Ramos (cell line): Measurements from ENCODE around the gene TRIM47.
"Not testable (repeated sequence)": the region's sequence is repeated elsewhere in the genome, so short reads cannot be mapped to it uniquely, and the experiment has no call there.

Source experiments
- in situ Hi-C: fragments of 300-500 bp; cut with MboI; formaldehyde crosslinking; loops from one replicate; pipeline ENCODE4 v1.14.3; 2022; ENCODE audit warnings: low sequenced_read_pairs; ENCODE audit not compliant: unreplicated experiment

The TRIM47 gene

DNA sequence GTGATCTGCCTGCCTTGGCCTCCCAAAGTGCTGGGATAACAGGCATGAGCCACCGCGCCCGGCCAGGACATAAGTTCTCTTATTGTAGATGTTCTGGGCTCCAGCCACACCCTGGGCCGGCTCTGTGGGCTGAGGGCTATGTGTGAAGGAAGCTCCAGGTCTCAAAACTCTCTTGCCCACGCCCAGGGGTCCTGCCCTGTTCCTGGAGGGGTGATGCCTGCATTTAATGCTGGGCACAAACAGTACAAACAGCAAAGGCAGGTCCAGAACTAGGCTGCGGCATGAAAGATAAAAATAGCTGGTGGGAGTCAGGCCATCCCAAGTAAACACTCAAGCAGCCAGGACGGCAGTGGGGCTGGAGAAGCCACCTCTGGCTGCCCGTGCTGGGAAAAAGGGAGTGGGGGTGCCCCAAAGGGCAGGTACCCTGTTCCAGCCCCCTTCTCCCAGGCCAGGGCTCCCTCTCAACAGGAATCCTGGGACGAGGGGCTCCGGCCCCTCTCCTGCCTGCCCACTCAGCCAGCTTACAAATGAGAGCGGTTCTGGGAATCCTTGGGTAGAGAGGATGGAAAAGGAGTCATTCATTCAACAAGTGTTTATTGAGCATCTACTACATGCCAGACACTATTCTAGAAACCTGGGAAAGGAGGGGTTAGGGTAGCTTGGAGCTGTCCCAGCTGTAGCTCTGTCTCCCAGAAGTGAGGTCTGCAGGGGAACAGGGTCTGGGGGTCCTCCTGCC is 4.6 kb downstream of the TRIM47 start:
- in situ Hi-C loops: no loop called here

DNA sequence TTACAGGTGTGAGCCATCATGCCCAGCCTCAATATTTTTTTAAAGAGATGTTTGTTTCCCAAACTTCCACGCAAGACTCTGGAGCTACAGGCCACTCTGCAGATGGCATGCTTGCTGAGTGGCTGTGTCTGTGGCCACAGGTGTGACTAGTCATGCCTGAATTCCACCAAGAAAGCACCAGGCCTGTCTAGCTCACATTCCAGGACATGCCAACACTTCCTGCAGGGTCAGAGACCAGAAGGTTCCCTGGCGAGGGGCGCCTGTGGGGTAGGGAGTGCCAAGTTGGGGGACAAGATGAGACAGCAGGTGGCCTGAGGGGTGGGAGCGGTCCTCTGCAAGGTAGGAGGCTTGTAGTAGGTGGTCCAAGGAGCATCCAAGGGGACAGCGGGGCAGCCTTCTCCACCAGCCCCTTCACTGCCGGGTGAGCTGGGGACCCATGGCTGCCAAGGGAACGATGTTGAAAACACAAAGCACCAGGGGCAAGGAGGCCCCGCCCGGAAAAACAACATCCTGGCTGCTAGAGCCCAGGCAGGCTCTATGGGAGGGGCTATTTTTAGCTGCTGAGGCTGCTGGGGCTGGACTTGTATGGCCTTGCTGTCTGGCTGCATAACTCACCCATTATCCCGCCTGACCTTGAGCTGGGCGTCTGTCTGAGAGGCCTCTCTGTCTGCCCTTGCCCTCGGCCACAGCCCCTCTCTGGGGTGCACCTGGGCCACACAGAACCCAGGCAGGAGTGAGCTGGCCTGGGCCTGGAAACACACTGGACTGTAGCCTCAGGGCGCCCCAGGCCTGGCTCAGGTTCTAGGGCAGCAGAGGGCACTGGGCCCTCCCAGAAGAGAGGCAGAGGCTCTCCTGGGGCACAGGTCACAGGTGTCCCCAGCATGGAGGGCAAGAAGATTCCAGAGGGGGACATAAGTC is 5.7 kb downstream of the TRIM47 start:
- in situ Hi-C loops: no loop called here

DNA sequence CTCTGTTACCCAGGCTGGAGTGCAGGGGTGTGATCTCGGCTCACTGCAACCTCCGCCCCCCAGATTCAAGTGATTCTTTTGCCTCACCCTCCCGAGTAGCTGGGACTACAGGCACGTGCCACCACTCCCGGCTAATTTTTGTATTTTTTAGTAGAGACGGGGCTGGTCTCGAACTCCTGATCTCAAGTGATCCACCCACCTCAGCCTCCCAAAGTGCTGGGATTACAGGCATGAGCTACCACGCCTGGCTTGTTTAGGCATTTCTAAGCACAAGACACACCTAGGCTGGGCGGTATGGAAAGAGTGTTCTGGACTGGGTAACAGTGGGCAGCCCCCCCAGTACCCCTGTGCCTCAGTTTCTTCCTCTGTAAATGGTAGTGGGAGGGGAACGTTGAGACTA is 8.2 kb downstream of the TRIM47 start:
- in situ Hi-C loops: not testable (repeated sequence)

DNA sequence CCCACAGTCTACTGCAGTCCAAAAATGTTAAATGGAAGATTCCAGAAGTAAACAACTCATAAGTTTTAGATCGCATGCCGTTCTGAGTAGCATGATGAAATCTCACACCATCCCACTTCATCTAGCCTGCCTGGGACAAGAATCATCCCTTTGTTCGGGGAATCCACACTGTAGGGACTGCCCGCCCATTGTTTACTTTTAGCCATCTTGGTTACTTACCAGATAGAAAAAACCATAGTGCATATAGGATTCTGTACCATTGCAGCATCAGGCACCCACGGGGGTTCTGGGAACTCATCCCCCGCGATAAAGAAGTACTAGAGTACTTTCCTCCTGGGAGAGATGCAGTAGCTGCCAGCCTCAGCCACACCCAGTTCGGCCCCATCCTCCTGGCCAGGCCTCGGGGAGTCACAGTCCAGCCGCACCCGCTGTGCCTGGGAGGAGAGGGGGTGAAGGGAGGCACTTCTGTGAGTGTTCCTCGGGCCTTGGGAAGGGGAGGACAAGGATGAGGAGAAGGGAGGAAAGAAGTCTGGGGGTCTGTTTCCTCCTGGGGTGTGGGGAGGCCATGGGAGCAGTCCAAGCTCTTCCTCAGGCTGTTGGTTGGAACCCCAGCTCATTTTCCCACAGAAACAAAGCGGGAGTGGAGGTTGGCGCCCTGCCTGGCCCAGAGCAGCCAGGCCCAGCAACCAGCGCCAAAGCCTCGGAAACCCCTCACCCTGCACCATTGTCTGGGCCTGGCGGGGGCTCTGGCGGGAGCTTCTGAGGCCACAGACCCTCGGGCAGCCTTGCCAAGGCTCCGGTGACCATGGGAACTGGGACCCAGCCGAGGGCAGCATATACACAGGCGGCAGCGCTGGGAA is 8.9 kb downstream of the TRIM47 start:
- in situ Hi-C loops: no loop called here

DNA sequence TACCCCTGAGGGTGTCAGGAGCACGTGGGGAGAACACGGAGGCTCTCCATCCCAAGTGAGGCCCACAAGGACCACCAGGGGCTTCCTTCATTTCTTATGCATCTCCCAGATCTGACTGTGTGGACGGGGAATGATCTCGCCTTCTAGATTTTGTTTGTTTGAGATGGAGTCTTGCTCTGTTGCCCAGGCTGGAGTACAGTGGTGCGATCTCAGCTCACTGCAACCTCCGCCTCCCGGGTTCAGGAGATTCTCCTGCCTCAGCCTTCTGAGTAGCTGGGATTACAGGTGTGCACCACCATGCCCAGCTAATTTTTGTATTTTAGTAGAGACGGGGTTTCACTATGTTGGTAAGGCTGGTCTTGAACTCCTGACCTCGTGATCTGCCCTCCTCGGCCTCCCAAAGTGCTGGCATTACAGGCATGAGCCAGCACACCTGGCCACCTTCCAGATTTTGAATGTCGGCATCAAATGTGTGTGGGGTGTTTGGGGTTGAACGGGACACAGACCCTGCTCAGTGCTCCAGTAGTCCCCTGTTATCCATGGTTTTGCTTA is 9.6 kb downstream of the TRIM47 start:
- in situ Hi-C loops: not testable (repeated sequence)

DNA sequence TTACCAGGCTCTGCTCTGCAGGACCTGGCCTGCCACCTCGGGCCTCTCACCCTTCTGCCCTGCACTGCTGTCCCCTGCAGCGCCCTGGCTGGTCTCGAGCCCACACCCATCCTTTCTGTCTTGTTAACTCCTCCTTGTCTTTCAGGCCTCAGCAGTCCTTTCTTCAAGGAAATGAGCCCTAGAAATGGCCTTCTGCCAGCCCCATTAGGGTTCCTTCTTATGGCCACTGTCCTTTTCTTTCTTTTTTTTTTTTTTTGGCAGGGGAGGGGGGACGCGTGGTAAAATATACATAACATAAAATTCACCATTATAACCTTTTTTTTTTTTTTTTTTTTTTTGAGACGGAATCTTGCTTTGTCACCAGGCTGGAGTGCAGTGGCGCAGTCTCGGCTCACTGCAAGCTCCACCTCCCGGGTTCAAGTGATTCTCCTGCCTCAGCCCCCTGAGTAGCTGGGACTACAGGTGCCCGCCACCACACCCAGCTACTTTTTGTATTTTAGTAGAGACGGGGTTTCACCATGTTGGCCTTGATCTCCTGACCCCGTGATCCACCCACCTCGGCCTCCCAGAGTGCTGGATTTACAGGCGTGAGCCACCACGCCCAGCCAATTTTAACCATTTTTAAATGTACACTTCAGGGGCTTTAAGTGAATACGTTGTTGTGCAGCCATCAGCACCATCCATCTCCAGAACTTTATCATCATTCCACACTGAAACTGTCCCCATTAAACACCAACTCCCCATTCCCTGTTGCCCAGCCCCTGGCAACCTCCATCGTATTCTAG is 12.8 kb downstream of the TRIM47 start:
- in situ Hi-C loops: not testable (repeated sequence)

DNA sequence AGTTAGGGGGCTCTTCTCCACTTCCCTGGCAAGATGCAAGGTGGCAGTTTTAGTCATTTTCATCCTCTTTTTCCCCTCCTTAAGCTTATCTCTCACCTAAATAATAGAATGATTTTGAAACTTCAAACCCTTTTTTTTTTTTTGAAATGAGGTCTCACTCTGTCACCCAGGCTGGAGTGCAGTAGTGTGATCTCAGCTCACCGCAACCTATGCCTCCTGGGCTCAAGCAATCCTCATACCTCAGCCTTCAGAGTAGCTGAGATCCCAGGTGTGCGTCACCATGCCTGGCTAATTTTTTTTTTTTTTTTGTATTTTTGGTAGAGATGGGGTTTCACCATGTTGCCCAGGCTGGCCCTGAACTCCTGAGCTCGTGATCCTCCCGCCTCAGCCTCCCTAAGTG is 13.5 kb downstream of the TRIM47 start:
- in situ Hi-C loops: not testable (repeated sequence)

DNA sequence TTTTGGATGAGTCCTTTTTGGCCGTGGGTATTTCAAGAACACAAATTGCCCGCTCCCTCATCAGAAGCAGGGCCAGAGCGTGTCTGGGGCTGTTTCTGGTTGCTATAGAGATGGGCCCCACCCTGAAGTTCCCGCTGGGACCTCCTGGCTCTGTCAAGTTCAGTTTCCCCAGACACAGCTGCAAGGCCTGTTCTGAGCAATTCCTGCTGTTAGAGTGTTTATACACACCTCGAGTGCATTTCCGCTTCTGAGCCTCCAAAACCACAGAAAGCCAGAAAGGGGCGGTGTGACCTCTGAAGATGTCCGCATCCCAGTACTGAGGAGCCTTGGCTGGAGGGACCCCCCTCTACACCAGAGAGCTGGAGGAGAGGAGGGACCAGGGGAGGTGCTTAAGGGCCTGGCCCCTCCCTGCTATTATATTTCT is 13.9 kb downstream of the TRIM47 start:
- in situ Hi-C loops: no loop called here

DNA sequence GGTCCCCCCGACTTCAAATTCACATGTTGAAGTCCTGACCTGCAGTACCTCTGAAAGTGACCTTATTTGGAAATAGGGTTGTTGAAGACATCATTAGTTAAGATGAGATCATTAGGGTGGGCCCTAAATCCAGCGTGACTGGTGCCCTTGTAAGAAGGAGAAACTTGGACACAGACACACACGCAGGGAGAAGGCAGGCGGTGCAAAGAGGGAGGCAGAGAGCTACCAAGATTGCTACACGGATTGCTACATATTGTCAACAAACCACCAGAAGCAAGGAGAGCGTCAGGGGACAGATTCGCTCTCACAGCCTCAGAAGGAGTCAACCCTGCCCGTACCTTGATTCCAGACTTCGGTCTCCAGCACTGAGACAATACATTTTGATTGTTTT is 16.5 kb downstream of the TRIM47 start:
- in situ Hi-C loops: no loop called here

DNA sequence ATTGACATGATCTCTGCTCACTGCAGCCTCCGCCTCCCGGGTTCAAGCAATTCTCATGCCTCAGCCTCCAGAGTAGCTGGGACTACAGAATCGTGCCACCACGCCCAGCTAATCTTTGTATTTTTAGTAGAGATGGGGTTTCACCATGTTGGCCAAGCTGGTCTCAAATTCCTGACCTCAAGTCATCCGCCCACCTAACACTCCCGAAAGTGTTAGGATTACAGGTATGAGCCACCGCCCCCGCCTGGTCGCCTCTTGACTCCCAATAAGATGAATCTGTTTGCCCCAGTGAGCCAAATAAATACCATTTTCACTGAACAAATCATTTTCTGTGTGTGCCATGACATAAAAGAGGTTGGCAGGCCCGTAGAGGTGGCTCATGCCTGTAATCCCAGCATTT is 19.0 kb downstream of the TRIM47 start:
- in situ Hi-C loops: not testable (repeated sequence)

DNA sequence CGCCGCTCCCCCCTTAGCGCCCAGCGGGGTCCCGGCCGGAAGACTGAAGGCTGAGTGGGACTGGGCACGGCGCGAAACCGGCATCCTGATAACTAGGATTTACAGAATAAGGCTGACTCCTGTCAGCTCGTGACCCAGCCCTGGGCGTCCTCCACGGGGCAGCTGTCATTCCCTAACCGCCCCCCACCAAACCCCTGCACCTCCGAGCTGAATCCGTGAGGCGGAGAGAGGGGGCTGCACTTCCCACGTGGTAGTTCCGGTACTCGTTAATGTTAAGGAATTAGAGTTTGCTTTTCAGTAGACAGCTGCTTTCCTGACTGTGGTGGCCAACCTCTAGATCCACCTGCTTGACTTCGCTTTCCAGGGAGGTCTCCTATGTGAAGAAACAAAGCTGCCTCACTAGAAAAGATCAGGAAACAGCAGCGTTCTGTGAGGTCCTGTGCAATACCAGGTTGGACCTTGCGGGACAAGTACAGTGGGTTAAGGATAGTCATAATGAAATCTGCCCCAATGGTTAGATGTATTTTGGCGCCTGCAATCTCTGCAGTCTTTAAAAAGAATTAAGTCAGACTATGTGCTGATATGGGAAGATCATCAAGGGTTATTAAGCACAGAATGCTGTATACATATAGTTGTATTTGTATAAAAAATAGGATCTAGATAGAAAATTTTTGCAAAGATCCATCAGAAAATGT is 22.2 kb downstream of the TRIM47 start:
- in situ Hi-C loops: no loop called here

DNA sequence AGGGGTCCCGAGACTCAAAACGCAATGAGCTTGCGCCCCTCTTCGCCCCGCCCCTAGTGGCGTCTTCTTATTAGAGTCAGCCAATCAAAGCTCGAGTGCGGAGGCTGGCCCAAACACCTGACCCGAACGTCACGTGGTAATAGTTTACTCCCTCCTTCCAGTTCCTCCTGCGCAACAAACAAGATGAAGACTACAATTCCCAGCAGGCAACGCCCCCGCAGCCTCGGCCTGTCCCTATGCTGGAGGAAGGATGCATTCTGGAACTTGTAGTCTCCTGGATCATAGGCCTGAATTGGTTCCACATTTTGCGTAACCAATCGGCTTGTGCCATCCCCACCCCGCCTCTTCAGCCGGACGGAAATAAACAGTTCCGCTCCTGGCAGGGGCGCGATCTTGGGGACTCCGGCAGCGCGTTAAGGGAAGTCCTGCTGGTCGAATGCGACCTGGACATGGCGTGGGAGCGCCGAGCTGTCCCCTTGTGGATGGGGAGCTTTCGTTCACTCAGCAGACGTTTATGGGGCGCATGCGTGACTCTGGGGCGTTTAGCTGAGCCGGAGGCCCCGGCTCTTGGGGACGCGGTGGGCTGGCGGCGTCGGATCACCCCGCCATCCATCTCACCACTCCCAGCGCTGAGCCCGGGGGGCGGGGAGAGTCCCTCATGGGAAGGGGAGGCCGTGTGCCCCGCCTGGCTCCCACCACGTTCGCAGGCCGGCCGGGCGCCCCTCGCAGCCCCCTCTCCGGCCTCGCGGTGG is 22.9 kb downstream of the TRIM47 start, which contains the start of gene WBP2:
Gene WBP2 (minus strand): TSS at position 26 of the 752 bp plus-strand sequence. CDS start 38 bp downstream, outside the sequence.
- in situ Hi-C loops: no loop called here

DNA sequence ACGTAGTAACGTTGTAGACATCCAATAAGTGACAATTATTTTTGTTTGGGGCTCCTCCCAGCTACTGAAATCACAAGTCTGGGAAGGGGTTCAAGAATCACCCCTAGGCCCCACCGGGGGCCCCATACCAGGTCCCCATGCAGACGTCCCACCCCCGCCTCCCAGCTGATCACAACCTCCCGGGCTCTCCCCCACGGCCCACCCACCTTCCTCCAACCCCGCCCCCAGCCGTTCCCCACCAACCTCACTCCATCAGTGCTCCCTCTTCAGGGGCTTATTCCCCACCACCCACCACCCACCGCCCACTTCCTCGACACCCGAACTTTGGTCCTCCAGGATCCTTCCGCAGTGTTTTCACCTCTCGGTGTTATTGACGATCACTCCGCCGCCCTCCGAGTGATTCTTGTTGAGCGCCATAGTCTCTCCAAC is 23.5 kb downstream of the TRIM47 start:
- in situ Hi-C loops: no loop called here

DNA sequence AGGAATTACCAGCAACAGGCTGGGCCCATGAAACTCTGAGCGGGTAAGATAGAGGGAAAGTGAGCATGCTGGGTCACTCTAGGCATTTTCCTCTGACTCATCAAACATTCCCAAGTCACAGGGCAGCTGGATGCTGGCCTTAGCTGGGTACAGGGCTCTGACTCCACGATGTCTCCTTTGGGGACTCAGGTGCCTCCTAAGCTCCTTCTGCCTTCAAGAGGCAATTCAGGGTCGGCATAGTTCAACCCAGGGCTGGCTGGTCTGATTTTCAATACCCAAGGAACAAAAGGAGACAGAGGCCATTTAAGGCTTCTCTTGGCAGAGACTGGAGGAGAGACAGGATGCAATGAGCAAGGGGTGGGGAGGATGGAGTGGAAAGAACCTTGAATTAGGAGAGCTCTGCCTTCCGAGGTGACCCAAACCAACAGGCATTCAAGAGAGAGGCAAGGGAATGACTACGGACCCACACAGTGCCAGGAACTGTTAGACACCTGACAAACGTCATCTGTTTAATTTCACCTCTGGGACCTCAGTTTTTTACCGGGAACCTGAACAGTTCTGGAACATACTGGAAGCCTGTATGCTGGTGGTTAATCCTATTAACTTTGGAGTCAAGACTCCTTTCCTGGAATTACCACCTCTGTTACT is 24.2 kb downstream of the TRIM47 start:
- in situ Hi-C loops: no loop called here

DNA sequence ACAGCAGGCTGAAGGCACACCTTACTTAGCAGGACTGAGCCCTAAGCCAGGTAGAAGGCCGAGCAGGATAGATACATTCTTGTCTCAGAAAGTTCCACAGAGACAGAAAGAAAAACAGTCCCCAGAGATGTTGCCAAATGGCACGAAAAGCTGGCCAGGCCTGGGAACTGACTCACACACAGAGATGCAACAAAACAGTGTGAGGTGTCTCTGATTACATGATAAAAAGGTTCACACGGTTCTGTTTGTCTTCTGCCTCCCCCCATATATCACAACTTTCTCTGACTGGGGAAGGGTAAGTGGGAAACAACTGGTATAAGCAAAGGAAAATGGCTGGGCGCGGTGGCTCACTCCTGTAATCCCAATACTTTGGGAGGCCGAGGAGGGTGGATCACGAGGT is 24.9 kb downstream of the TRIM47 start:
- in situ Hi-C loops: no loop called here

DNA sequence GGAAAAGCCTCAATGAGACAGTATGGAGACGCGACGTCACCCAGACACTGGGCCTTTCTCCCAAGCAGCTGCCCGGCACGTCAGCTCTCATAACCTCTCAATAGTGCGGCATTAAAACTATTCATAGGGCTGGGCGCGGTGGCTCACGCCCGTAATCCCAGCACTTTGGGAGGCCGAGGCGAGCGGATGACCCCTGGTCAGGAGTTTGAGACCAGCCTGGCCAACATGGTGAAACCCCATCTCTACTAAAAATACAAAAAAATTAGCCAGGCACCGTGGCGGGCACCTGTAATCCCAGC is 26.7 kb downstream of the TRIM47 start:
- in situ Hi-C loops: not testable (repeated sequence)

DNA sequence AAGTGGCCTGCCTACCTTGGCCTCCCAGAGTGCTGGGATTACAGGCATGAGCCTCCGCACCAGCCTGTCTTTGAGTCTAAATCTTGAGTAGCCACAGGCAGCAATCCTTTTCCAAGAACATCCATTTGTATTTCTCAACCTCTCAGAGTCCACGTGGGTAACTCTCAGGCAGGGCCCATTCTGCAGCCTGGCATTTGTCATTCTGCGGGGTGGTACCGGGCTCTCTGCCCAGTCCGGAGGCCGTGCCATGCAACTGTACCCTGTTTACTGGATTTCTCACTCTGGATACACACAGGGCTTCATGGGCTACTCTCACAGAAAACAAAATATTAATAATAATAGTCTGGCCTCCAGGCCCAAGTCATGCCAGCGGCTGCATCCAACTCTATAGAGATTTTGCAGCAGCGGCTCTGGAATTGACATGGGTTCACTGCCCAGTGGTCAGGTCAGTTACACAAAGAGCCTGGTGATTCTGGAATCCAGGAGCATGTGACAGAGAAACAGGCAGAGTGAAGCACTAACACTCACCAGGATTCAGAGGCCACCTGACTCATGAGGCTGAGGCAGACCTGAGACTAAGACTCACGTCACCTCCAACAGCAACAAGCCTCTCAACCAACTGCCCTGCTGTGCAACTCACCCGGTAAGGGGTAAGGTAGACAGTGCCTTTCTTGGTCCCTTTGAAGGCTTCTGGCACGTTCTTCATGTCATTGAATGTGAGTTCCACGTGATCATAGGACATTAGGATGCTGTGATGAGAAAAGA is 27.3 kb downstream of the TRIM47 start:
- in situ Hi-C loops: no loop called here
